ENCODE data around the gene CHMP1A. TPM values are rescaled to one million over a fixed set of nuclear protein-coding genes. Genes with fewer than 3 reads are reported as not detected.
"Not testable (repeated sequence)": the region's sequence is repeated elsewhere in the genome, so short reads cannot be mapped to it uniquely, and the experiment has no call there.

CHMP1A gene
- total and polyA plus RNA-seq, 7 experiments from 2014 or later, result 54.7 to 99.0 (median 65.8) TPM

DNA sequence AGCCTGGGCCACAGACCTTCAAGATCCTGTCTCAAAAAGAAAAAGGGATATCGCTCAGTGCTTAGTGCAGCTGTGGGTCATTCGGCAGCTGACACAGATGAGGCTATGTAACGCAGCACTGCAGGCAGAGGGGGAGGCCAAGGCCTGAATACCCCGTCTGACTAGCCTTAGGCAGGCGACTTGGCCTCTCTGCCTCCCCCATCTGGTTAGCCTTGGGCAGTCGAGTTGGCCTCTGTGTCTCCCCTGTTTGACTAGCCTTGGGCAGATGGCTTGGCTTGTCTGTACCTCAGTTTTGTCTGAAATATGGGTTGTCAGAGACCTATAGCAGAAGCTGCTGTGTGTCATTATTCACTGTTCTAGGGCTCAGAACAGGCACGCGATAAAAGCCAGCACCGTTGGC, 10.1 kb upstream of the CHMP1A start:
- Histone ChIP-seq H3K27ac (ENCODE audit: low read depth, low read length) (no peak overlapping the region), H3K4me1 (ENCODE audit: control insufficient read depth in 2 of 2, insufficient read depth in 2 of 2, low read length in 2 of 2) (no peaks in the 10 kb centered on the region), H3K27me3 (ENCODE audit: control insufficient read depth in 2 of 2, insufficient read depth in 2 of 2, low read length in 2 of 2) (no peaks in the 10 kb centered on the region), H3K36me3 (ENCODE audit: control insufficient read depth in 2 of 3, insufficient read depth in 3 of 3, low read length in 3 of 3) (no peaks in the 10 kb centered on the region), H3K9me3 (ENCODE audit: control insufficient read depth in 2 of 3, low read length in 3 of 3) (no peaks in the 10 kb centered on the region), H3K4me3 (ENCODE audit: low read length) (no peak overlapping the region)
- peak overlapping the region in 1 of 10 donors; percentile 68 for H3K4me3 Mint-ChIP-seq
- ChIA-PET CTCF (no interaction called here), POLR2A (no interaction called here)
- H3K27ac Mint-ChIP-seq, result peak overlapping the region in 1 of 9 donors; percentile 43
- DNase-seq, result no peak
- peaks cover 0 to 13% (median 0%) of the 10 kb centered on the region in 5 donors for H3K36me3 Mint-ChIP-seq
- H3K9me3 Mint-ChIP-seq, result peaks cover 0 to 3% (median 0%) of the 10 kb centered on the region in 11 donors
- intact Hi-C loops (cut with micrococcal nuclease), result no loop called here
- ATAC-seq, result no peak
- H3K4me1 Mint-ChIP-seq, result peaks cover 5 to 16% (median 10%) of the 10 kb centered on the region in 7 donors
- H3K27me3 Mint-ChIP-seq, result no peaks in the 10 kb centered on the region

DNA sequence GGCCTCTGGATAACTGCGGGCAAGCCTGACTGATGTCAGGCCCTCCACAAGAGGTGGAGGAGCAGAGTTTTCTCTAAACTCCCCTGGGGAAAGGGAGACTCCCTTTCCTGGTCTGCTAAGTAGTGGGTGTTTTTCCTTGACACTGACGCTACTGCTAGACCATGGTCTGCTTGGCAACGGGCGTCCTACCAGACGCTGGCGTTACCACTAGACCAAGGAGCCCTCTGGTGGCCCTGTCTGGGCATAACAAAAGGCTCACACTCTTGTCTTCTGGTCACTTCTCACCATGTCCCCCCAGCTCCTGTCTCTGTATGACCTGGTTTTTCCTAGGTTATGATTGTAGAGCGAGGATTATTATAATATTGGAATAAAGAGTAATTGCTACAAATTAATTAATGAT, 9.5 kb upstream of the CHMP1A start:
- H3K9me3 Mint-ChIP-seq; H3K4me3 ChIP-seq (ENCODE audit: low read length); H3K4me1 ChIP-seq (ENCODE audit: control insufficient read depth in 2 of 2, insufficient read depth in 2 of 2, low read length in 2 of 2); intact Hi-C loops (cut with micrococcal nuclease); H3K27ac ChIP-seq (ENCODE audit: low read depth, low read length); POLR2A ChIA-PET; DNase-seq; H3K27me3 ChIP-seq (ENCODE audit: control insufficient read depth in 2 of 2, insufficient read depth in 2 of 2, low read length in 2 of 2); H3K27me3 Mint-ChIP-seq; ATAC-seq; H3K4me3 Mint-ChIP-seq; H3K36me3 ChIP-seq (ENCODE audit: control insufficient read depth in 2 of 3, insufficient read depth in 3 of 3, low read length in 3 of 3); H3K9me3 ChIP-seq (ENCODE audit: control insufficient read depth in 2 of 3, low read length in 3 of 3): not testable (repeated sequence)
- H3K27ac Mint-ChIP-seq, result peak overlapping the region in 1 of 9 donors; percentile 42
- CTCF ChIA-PET, result interaction anchor here (0.6 kb wide), 1 partner anchor 17 kb away, joined by 3 read pairs; no protein-coding TSS in a partner anchor
- peaks cover 5 to 16% (median 10%) of the 10 kb centered on the region in 7 donors for H3K4me1 Mint-ChIP-seq
- H3K36me3 Mint-ChIP-seq, result peaks cover 0 to 12% (median 0%) of the 10 kb centered on the region in 5 donors

DNA sequence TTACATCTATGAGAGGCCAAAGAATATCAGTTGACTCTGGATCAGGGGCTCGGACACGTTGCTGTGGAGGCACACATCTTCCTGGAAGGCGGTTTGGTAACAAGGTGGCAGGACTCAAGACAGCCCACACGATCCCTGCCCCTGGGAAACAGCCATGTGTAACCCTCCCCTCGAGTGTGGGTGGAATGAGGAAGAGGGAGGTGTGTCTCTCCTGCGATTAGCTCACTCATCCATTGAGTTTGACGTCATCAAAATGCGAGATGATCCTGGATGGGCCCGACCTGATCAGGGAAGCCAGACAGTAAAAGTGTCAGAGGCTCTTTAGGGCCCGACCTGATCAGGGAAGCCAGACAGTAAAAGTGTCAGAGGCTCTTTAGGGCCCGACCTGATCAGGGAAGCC, 6.7 kb upstream of the CHMP1A start:
- H3K27me3 Mint-ChIP-seq; intact Hi-C loops (cut with micrococcal nuclease); H3K27me3 ChIP-seq (ENCODE audit: control insufficient read depth in 2 of 2, insufficient read depth in 2 of 2, low read length in 2 of 2); DNase-seq; H3K4me3 ChIP-seq (ENCODE audit: low read length); CTCF ChIA-PET; H3K9me3 Mint-ChIP-seq; H3K9me3 ChIP-seq (ENCODE audit: control insufficient read depth in 2 of 3, low read length in 3 of 3); H3K4me3 Mint-ChIP-seq; H3K36me3 ChIP-seq (ENCODE audit: control insufficient read depth in 2 of 3, insufficient read depth in 3 of 3, low read length in 3 of 3); H3K27ac ChIP-seq (ENCODE audit: low read depth, low read length); ATAC-seq; H3K4me1 ChIP-seq (ENCODE audit: control insufficient read depth in 2 of 2, insufficient read depth in 2 of 2, low read length in 2 of 2); H3K27ac Mint-ChIP-seq: not testable (repeated sequence)
- POLR2A ChIA-PET, result interaction anchor here (0.6 kb wide), 1 partner anchor 30 kb away, joined by 3 read pairs; no protein-coding TSS in a partner anchor
- Mint-ChIP-seq H3K4me1 (peaks cover 5 to 19% (median 14%) of the 10 kb centered on the region in 7 donors), H3K36me3 (peaks cover 7 to 26% (median 10%) of the 10 kb centered on the region in 5 donors)

DNA sequence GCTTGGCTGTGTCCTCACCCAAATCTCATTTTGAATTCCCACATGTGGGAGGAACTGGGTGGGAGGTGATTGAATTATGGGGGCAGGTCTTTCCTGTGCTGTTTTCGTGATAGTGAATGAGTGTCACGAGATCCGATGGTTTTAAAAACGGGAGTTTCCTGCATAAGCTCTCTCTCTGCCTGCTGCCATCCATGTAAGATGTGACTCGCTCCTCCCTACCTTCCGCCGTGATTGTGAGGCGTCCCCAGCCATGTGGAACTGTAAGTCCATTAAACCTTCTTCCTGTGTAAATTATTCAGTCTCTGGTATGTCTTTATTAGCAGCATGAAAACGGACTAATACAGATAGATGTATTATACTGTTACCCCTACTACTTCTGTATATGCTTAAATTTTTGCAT, 3.7 kb upstream of the CHMP1A start:
- Histone ChIP-seq H3K27me3 (ENCODE audit: control insufficient read depth in 2 of 2, insufficient read depth in 2 of 2, low read length in 2 of 2) (no peaks in the 10 kb centered on the region), H3K36me3 (ENCODE audit: control insufficient read depth in 2 of 3, insufficient read depth in 3 of 3, low read length in 3 of 3) (peaks cover 0 to 5% (median 0%) of the 10 kb centered on the region in 3 experiments), H3K9me3 (ENCODE audit: control insufficient read depth in 2 of 3, low read length in 3 of 3) (no peaks in the 10 kb centered on the region), H3K4me1 (ENCODE audit: control insufficient read depth in 2 of 2, insufficient read depth in 2 of 2, low read length in 2 of 2) (peaks cover 6 to 16% of the 10 kb centered on the region in 2 donors), H3K27ac (ENCODE audit: low read depth, low read length) (no peak overlapping the region), H3K4me3 (ENCODE audit: low read length) (no peak overlapping the region)
- Mint-ChIP-seq H3K4me1 (peaks cover 10 to 25% (median 19%) of the 10 kb centered on the region in 7 donors), H3K4me3 (peak overlapping the region in 2 of 10 donors; percentile 13 to 78), H3K27me3 (no peaks in the 10 kb centered on the region), H3K27ac (peak overlapping the region in 1 of 9 donors; percentile 10), H3K36me3 (peaks cover 7 to 23% (median 10%) of the 10 kb centered on the region in 5 donors), H3K9me3 (no peaks in the 10 kb centered on the region)
- DNase-seq, result no peak
- no peak for ATAC-seq
- intact Hi-C loops (cut with micrococcal nuclease), result no loop called here
- CTCF ChIA-PET, result no interaction called here
- POLR2A ChIA-PET, result no interaction called here

DNA sequence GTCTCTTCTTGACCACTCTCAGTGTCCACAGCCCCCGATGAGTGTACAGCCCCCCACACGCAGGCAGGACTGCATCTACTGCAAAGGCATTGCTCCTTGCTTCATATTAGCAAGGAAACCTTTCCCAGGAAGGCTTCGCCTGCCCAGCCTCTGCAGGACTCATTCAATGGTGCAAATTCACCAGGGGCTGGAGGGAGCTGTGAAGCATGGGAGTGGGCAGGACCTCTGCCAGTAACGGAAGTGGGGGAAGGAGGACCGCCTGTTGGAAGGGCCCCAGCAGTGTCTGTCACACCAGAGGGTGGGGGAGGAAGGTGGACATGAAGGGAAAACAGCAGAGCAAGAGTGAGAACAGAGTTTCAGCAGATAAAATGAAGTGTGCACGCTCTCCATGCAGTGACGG, 2.6 kb upstream of the CHMP1A start:
- peaks cover 0 to 5% (median 0%) of the 10 kb centered on the region in 3 experiments for H3K36me3 ChIP-seq (ENCODE audit: control insufficient read depth in 2 of 3, insufficient read depth in 3 of 3, low read length in 3 of 3)
- no peak overlapping the region for H3K4me3 ChIP-seq (ENCODE audit: low read length)
- intact Hi-C loops (cut with micrococcal nuclease), result no loop called here
- POLR2A ChIA-PET, result no interaction called here
- no peak overlapping the region for H3K27ac ChIP-seq (ENCODE audit: low read depth, low read length)
- CTCF ChIA-PET, result no interaction called here
- no peaks in the 10 kb centered on the region for H3K27me3 Mint-ChIP-seq
- peak overlapping the region in 2 of 10 donors; percentile 20 to 34 for H3K4me3 Mint-ChIP-seq
- peaks cover 7 to 23% (median 10%) of the 10 kb centered on the region in 5 donors for H3K36me3 Mint-ChIP-seq
- DNase-seq (no peak), ATAC-seq (no peak)
- peaks cover 10 to 36% (median 26%) of the 10 kb centered on the region in 7 donors for H3K4me1 Mint-ChIP-seq
- no peaks in the 10 kb centered on the region for H3K9me3 ChIP-seq (ENCODE audit: control insufficient read depth in 2 of 3, low read length in 3 of 3)
- H3K9me3 Mint-ChIP-seq, result no peaks in the 10 kb centered on the region
- peaks cover 6 to 16% of the 10 kb centered on the region in 2 donors for H3K4me1 ChIP-seq (ENCODE audit: control insufficient read depth in 2 of 2, insufficient read depth in 2 of 2, low read length in 2 of 2)
- peak overlapping the region in 1 of 9 donors; percentile 45 for H3K27ac Mint-ChIP-seq
- H3K27me3 ChIP-seq (ENCODE audit: control insufficient read depth in 2 of 2, insufficient read depth in 2 of 2, low read length in 2 of 2), result no peaks in the 10 kb centered on the region

DNA sequence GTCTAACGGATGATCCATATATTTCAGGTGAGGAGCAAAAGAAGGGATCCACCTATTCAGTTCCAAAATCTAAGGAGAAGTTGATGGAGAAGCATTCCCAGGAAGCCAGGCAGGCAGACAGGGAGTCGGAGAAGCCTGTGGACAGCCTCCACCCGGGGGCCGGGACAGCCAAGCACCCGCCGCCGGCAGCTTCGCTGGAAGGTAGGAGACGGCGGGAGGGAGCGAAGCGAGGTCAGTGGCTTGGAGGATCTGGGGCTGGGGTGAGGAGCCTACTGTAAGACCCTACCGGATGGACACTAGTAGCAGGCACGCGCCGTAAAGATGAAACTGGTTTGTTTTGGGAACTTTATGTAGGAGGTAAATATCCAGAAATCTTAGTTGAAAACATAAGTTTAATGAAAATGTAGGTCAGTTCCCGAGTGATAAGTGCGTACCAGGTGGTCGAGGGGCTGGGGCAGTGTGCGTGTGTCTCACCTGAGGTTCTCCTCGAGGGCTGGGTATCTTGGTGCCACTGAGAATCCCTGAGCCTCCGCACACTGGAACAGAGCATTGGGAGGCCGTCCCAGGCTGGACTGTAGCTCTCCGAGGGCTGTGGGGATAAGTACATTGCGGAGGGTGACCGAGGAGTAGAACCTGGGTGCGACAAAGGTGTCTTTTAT, 842 bp upstream of the CHMP1A start:
- H3K27me3 Mint-ChIP-seq, result no peaks in the 10 kb centered on the region
- DNase-seq (peak in 1 of 9 donors; percentile 41), ATAC-seq (no peak)
- POLR2A ChIA-PET, result interaction anchor here (1.3 to 2.7 kb wide), 3 partner anchors 29 to 418 kb away, joined by 3 to 13 read pairs (median 3); partner anchors contain the start of genes CDK10 and SPATA2L
- H3K27ac ChIP-seq (ENCODE audit: low read depth, low read length), result peak overlapping the region; percentile 85
- no peaks in the 10 kb centered on the region for H3K9me3 ChIP-seq (ENCODE audit: control insufficient read depth in 2 of 3, low read length in 3 of 3)
- H3K4me1 ChIP-seq (ENCODE audit: control insufficient read depth in 2 of 2, insufficient read depth in 2 of 2, low read length in 2 of 2), result peaks cover 6 to 16% of the 10 kb centered on the region in 2 donors
- H3K4me1 Mint-ChIP-seq, result peaks cover 17 to 44% (median 36%) of the 10 kb centered on the region in 7 donors
- H3K4me3 ChIP-seq (ENCODE audit: low read length), result peak overlapping the region; percentile 88
- H3K36me3 Mint-ChIP-seq, result peaks cover 7 to 23% (median 10%) of the 10 kb centered on the region in 5 donors
- H3K9me3 Mint-ChIP-seq, result no peaks in the 10 kb centered on the region
- peak overlapping the region; percentile 64 to 85 (median 81) for H3K27ac Mint-ChIP-seq
- intact Hi-C loops (cut with micrococcal nuclease), result loop anchor here (1.0 to 5.0 kb wide), 6 partner anchors 28 to 411 kb away; partner anchors contain the start of genes RPL13 (in 2 of the 2), CDK10 (in 1 of the 2) and SPG7 (in 1 of the 2)
- H3K36me3 ChIP-seq (ENCODE audit: control insufficient read depth in 2 of 3, insufficient read depth in 3 of 3, low read length in 3 of 3), result peaks cover 0 to 5% (median 0%) of the 10 kb centered on the region in 3 experiments
- CTCF ChIA-PET, result no interaction called here
- peak overlapping the region; percentile 82 to 93 (median 86) for H3K4me3 Mint-ChIP-seq
- no peaks in the 10 kb centered on the region for H3K27me3 ChIP-seq (ENCODE audit: control insufficient read depth in 2 of 2, insufficient read depth in 2 of 2, low read length in 2 of 2)
